ENCODE measurements around the gene WNT9B. TPM values are rescaled to one million over a fixed set of nuclear protein-coding genes. Genes with fewer than 3 reads are reported as not detected.

WNT9B gene
- total and polyA plus RNA-seq, 2 experiments from 2014 or later = 0.17 TPM; not detected in 1

DNA sequence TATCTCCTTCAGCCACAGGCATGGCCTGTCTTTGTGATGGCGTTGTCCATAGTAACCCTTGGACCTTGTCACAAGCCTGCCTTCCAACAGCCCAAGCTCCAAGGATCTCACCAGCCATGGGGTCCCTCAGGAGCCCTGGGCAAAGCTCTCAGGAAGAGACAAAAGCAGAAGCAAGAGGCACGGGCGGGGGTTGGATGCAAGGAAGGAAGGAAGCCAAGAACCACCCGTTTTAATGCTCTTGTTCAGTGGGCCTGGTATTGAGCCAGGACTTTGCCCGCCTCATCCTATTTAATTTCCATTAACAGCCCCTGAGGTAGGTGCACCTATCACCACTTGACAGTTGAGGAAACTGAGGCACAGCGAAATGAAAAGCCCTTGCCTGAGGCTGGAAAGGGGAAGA lies 39.3 kb downstream of the WNT9B start:
- Histone ChIP-seq H3K4me3 (no peak overlapping the region), H3K4me1 (ENCODE audit: insufficient read depth) (peaks cover 8% of the 10 kb centered on the region), H3K27me3 (ENCODE audit: insufficient read depth) (no peaks in the 10 kb centered on the region), H3K9me2 (ENCODE audit: insufficient read depth) (no peaks in the 10 kb centered on the region), H2AFZ (no peak overlapping the region), H3K79me2 (replicated peaks; ENCODE audit: insufficient read depth) (no peaks in the 10 kb centered on the region), H3F3A (replicated peaks; ENCODE audit: low read depth) (no peaks in the 10 kb centered on the region), H3K27ac (ENCODE audit: low read depth) (no peak overlapping the region), H3K4me2 (no peak overlapping the region), H3K36me3 (ENCODE audit: insufficient read depth) (no peaks in the 10 kb centered on the region), H4K20me1 (replicated peaks; ENCODE audit: insufficient read depth) (no peaks in the 10 kb centered on the region; the same call in 1 of the 2 replicates)
- Mint-ChIP-seq H3K4me1 (peaks cover 8% of the 10 kb centered on the region; the same call in 2 of the 3 replicates), H3K4me3 (no peak overlapping the region), H3K36me3 (ENCODE audit: low read depth) (no peaks in the 10 kb centered on the region), H3K9me3 (no peaks in the 10 kb centered on the region), H3K27me3 (ENCODE audit: insufficient read depth, low read depth, poor library complexity) (peaks cover 9% of the 10 kb centered on the region), H3K27ac (no peak overlapping the region)
- TF ChIP-seq, protein P1, sequence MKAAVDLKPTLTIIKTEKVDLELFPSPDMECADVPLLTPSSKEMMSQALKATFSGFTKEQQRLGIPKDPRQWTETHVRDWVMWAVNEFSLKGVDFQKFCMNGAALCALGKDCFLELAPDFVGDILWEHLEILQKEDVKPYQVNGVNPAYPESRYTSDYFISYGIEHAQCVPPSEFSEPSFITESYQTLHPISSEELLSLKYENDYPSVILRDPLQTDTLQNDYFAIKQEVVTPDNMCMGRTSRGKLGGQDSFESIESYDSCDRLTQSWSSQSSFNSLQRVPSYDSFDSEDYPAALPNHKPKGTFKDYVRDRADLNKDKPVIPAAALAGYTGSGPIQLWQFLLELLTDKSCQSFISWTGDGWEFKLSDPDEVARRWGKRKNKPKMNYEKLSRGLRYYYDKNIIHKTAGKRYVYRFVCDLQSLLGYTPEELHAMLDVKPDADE (IDR thresholded peaks at IDR 0.05) = no peak
- TF ChIP-seq, protein P2, sequence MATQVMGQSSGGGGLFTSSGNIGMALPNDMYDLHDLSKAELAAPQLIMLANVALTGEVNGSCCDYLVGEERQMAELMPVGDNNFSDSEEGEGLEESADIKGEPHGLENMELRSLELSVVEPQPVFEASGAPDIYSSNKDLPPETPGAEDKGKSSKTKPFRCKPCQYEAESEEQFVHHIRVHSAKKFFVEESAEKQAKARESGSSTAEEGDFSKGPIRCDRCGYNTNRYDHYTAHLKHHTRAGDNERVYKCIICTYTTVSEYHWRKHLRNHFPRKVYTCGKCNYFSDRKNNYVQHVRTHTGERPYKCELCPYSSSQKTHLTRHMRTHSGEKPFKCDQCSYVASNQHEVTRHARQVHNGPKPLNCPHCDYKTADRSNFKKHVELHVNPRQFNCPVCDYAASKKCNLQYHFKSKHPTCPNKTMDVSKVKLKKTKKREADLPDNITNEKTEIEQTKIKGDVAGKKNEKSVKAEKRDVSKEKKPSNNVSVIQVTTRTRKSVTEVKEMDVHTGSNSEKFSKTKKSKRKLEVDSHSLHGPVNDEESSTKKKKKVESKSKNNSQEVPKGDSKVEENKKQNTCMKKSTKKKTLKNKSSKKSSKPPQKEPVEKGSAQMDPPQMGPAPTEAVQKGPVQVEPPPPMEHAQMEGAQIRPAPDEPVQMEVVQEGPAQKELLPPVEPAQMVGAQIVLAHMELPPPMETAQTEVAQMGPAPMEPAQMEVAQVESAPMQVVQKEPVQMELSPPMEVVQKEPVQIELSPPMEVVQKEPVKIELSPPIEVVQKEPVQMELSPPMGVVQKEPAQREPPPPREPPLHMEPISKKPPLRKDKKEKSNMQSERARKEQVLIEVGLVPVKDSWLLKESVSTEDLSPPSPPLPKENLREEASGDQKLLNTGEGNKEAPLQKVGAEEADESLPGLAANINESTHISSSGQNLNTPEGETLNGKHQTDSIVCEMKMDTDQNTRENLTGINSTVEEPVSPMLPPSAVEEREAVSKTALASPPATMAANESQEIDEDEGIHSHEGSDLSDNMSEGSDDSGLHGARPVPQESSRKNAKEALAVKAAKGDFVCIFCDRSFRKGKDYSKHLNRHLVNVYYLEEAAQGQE (IDR thresholded peaks at IDR 0.05; ENCODE audit: unreplicated experiment) = no peak
- TF ChIP-seq ZNF114 (CRISPR knock-in tag; IDR thresholded peaks at IDR 0.05) = no peak
- TF ChIP-seq NANOG (IDR thresholded peaks at IDR 0.05; ENCODE audit: borderline replicate concordance) = no peak
- TF ChIP-seq, protein P3, sequence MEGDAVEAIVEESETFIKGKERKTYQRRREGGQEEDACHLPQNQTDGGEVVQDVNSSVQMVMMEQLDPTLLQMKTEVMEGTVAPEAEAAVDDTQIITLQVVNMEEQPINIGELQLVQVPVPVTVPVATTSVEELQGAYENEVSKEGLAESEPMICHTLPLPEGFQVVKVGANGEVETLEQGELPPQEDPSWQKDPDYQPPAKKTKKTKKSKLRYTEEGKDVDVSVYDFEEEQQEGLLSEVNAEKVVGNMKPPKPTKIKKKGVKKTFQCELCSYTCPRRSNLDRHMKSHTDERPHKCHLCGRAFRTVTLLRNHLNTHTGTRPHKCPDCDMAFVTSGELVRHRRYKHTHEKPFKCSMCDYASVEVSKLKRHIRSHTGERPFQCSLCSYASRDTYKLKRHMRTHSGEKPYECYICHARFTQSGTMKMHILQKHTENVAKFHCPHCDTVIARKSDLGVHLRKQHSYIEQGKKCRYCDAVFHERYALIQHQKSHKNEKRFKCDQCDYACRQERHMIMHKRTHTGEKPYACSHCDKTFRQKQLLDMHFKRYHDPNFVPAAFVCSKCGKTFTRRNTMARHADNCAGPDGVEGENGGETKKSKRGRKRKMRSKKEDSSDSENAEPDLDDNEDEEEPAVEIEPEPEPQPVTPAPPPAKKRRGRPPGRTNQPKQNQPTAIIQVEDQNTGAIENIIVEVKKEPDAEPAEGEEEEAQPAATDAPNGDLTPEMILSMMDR (conservative IDR thresholded peaks at IDR 0.05; ENCODE audit: low read depth in 2 of 2) = no peak
- no peak for TF ChIP-seq EZH2 (IDR thresholded peaks at IDR 0.05; ENCODE audit: low read depth, unreplicated experiment)
- no peak for TF ChIP-seq EZH2phosphoT487 (IDR thresholded peaks at IDR 0.05; ENCODE audit: unreplicated experiment)
- no peak for TF ChIP-seq POLR2AphosphoS5 (IDR thresholded peaks at IDR 0.05; ENCODE audit: low read depth)
- no peak for TF ChIP-seq JUNB (IDR thresholded peaks at IDR 0.05; ENCODE audit: unreplicated experiment)
- TF ChIP-seq, protein P4, sequence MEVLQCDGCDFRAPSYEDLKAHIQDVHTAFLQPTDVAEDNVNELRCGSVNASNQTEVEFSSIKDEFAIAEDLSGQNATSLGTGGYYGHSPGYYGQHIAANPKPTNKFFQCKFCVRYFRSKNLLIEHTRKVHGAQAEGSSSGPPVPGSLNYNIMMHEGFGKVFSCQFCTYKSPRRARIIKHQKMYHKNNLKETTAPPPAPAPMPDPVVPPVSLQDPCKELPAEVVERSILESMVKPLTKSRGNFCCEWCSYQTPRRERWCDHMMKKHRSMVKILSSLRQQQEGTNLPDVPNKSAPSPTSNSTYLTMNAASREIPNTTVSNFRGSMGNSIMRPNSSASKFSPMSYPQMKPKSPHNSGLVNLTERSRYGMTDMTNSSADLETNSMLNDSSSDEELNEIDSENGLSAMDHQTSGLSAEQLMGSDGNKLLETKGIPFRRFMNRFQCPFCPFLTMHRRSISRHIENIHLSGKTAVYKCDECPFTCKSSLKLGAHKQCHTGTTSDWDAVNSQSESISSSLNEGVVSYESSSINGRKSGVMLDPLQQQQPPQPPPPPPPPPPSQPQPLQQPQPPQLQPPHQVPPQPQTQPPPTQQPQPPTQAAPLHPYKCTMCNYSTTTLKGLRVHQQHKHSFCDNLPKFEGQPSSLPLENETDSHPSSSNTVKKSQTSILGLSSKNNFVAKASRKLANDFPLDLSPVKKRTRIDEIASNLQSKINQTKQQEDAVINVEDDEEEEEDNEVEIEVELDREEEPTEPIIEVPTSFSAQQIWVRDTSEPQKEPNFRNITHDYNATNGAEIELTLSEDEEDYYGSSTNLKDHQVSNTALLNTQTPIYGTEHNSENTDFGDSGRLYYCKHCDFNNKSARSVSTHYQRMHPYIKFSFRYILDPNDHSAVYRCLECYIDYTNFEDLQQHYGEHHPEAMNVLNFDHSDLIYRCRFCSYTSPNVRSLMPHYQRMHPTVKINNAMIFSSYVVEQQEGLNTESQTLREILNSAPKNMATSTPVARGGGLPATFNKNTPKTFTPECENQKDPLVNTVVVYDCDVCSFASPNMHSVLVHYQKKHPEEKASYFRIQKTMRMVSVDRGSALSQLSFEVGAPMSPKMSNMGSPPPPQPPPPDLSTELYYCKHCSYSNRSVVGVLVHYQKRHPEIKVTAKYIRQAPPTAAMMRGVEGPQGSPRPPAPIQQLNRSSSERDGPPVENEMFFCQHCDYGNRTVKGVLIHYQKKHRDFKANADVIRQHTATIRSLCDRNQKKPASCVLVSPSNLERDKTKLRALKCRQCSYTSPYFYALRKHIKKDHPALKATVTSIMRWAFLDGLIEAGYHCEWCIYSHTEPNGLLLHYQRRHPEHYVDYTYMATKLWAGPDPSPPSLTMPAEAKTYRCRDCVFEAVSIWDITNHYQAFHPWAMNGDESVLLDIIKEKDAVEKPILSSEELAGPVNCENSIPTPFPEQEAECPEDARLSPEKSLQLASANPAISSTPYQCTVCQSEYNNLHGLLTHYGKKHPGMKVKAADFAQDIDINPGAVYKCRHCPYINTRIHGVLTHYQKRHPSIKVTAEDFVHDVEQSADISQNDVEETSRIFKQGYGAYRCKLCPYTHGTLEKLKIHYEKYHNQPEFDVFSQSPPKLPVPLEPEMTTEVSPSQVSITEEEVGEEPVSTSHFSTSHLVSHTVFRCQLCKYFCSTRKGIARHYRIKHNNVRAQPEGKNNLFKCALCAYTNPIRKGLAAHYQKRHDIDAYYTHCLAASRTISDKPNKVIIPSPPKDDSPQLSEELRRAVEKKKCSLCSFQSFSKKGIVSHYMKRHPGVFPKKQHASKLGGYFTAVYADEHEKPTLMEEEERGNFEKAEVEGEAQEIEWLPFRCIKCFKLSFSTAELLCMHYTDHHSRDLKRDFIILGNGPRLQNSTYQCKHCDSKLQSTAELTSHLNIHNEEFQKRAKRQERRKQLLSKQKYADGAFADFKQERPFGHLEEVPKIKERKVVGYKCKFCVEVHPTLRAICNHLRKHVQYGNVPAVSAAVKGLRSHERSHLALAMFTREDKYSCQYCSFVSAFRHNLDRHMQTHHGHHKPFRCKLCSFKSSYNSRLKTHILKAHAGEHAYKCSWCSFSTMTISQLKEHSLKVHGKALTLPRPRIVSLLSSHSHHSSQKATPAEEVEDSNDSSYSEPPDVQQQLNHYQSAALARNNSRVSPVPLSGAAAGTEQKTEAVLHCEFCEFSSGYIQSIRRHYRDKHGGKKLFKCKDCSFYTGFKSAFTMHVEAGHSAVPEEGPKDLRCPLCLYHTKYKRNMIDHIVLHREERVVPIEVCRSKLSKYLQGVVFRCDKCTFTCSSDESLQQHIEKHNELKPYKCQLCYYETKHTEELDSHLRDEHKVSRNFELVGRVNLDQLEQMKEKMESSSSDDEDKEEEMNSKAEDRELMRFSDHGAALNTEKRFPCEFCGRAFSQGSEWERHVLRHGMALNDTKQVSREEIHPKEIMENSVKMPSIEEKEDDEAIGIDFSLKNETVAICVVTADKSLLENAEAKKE (CRISPR knock-in tag; IDR thresholded peaks at IDR 0.05) = no peak
- no peak for TF ChIP-seq CREB1 (CRISPR knock-in tag; IDR thresholded peaks at IDR 0.05; ENCODE audit: low read depth)
- TF ChIP-seq STAT1 (IDR thresholded peaks at IDR 0.05; ENCODE audit: unreplicated experiment) = no peak
- no peak for TF ChIP-seq ZNF331 (CRISPR knock-in tag; IDR thresholded peaks at IDR 0.05; ENCODE audit: low read depth)
- ATAC-seq (no peak), DNase-seq (ENCODE audit: low spot score) (no peak)

Data from GM23338 (cell line).